ENCODE measurements around the gene ICA1.
"Not testable (repeated sequence)": the region's sequence is repeated elsewhere in the genome, so short reads cannot be mapped to it uniquely, and the experiment has no call there.

DNA sequence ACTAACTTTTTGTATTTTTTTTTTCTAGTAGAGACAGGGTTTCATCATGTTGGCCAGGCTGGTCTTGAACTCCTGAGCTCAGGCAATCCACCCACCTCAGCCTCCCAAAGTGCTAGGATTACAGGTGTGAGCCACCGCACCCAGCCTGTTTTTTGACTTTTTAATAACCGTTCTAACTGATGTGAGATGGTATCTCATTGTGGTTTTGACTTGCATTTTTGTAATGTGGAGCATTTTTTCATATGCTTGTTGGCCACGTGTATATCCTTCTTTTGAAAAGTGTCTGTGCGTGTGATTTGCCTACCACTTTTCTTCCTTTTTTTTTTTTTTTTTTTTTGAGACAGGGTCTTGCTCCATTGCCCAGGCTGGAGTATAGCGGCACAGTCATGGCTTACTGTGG lies 198.7 kb downstream of the ICA1 start:
- TF ChIP-seq POLR2AphosphoS5 (IDR thresholded peaks at IDR 0.05); EP300 (IDR thresholded peaks at IDR 0.05); POLR2A (IDR thresholded peaks at IDR 0.05; ENCODE audit: low read depth): not testable (repeated sequence)
- TF ChIP-seq, protein P1, sequence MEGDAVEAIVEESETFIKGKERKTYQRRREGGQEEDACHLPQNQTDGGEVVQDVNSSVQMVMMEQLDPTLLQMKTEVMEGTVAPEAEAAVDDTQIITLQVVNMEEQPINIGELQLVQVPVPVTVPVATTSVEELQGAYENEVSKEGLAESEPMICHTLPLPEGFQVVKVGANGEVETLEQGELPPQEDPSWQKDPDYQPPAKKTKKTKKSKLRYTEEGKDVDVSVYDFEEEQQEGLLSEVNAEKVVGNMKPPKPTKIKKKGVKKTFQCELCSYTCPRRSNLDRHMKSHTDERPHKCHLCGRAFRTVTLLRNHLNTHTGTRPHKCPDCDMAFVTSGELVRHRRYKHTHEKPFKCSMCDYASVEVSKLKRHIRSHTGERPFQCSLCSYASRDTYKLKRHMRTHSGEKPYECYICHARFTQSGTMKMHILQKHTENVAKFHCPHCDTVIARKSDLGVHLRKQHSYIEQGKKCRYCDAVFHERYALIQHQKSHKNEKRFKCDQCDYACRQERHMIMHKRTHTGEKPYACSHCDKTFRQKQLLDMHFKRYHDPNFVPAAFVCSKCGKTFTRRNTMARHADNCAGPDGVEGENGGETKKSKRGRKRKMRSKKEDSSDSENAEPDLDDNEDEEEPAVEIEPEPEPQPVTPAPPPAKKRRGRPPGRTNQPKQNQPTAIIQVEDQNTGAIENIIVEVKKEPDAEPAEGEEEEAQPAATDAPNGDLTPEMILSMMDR (IDR thresholded peaks at IDR 0.05): not testable (repeated sequence)

Data from esophagus muscularis mucosa (tissue), 4 donors.